Measurements from ENCODE around the gene TMEM131L.
"Not testable (repeated sequence)": the region's sequence is repeated elsewhere in the genome, so short reads cannot be mapped to it uniquely, and the experiment has no call there.

Gene TMEM131L

DNA sequence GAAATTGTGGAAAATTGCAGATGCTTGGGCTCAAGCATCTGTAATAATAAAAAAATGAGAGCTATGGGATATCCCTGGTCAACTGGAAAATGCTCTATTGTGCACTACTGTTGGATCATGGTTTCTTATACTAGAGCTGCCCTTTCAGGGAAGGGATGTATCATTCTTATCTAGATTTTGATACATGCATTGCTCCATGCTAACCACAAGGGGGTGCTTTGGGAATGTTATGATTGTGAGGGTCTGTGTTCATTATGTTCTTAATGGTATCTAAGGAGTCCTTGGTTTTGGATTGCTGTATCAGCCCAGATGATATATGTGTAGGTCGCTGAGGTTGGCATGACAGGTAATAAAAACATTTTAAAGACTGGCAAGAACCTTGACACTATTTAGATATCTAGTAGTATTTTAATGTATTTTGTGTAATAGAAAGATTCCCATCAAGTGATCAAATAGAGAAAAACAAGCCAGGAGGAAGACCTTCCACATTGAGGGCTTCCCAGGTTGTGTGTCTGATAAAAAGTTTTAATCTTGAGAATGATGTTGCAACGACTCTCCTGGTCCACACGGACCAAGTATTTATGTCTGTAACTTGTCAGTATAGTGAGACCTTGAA lies 168.7 kb downstream of the TMEM131L start:
- DNase-seq: no peak

DNA sequence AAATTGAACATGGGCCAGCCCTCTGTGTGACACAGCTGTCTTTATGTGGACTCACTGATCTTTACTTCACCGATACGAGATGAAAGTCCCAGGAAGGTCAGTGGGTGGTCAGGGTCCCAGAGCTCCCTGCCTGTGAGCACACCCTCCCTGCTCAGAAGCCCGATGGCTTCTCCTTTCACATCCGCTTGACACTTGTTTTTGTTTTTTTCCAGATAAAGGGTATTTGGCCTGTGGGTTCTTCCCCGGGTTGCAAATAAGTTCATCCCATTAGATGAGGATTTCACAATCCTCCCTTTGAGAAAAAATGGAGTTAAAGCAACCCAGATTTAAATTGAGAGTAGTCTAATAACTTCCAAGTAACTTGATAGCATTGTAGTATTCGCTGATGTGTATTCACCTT lies 169.7 kb downstream of the TMEM131L start:
- no peak for DNase-seq

DNA sequence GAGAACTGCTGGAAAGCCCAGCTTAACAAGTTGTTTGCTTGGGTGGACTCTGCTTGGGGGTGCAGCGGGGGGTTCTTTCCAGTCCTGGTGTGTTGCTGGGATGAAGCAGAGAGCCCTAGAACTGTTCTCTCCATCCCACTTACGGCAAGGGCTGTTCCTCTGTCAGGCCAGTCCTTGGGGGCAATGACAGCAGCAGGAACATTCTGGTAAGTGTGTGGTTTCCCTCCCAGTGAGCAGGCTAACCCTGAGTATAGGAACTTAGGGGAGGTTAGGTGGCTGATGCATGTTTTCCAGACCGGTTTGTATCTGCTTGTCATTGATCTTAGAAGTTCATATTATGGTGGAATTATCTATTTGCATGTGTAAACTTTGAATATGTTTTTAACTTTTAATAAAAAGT lies 171.0 kb downstream of the TMEM131L start:
- DNase-seq: no peak

DNA sequence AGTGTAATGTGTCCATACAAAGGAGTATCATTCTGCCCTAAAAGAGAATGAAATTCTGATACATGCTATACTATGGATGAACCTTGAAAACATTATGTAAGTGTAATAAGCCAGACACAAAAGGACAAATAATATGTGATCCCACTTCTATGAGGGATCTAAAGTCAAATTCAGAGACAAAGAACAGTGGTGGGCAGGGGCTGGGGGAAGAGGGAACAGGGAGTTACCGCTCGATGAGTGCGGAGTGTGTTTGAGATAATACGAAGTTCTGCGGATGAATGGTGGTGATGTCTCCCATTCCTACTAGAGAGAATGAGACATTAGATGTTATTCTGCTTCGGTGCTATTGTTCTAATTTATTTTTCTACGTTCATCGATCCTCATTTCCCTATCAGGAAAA lies 171.9 kb downstream of the TMEM131L start:
- DNase-seq: no peak

DNA sequence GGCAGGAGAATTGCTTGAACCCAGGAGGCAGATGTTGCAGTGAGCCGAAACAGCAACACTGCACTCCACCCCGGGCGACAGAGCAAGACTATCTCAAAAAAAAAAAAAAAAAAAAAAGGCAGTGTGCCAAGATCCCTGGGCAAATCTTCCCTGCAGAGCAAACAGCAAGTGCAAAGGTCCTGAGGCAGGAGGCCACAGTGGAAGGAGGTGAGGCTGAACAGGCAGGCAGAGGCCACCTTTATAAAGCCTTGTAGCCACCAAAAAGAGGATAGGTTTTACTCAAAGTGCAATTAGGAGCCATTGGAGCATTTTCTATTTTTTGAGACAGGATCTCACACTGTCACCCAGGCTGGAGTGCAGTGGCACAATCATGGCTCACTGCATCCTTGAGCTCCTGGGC lies 172.8 kb downstream of the TMEM131L start:
- no peak for DNase-seq

DNA sequence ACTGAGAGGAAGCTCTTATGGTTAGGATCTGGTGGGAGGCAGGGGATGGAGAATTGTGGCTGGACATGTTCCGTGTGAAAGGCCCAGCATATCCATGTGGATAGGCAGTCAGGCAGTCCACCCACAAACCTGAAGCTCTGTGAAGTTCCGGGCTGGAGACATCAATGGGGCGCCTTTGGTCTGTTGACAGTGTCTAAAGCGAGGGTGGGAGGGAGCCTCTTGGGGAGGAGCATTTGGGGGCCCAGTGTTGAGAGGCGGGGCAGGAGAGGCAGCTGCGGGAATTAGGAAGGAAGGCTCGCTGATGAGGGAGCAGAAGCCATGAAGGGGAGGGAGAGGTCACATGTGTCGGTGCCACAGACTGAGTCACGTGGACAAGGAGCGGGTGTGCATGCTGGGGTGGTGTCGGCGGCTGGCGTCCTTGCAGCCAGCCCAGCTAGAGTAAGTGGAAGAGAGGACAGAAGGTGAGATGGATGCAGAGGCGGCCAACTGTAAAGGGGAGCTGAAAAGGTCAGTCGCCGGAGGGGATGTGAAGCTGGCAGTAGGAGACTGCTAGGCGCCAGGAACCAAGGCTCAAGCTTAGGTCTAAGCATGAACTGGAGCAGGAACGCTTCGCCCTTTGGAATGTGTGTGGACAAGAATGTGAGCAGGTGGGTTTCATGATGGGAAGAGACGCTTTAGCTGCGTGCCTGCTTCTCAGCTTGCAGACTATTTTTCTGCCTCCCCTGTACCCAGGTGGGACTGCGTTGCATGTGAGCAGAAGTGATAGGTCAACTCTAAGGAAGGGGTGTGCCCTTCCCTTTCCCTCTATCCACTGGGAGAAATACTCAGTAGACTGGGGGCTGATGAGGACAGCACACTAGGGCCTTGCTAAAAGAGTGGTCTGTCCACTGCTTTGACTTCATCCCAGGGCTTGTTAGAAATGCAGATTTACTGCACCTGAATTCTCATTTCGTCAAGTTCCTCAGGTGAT lies 174.0 kb downstream of the TMEM131L start:
- no peak for DNase-seq

DNA sequence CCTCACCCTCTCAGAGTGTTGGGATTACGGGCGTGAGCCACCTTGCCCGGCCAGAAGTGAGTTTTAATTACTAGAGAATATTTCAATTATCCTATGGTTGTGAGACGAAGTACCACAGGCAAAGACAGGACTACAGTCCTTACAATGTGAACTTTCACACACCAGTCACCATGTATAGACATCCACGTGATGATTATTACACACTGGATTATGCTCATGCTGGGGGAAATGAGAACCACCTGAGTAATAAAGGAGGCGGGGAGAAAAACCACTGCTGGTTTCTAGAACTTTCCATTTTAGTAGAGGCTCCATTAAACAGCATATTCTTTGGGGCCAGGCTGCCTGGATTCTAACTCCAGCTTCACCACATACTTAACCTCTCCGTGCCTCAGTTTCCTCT lies 175.4 kb downstream of the TMEM131L start:
- no peak for DNase-seq

DNA sequence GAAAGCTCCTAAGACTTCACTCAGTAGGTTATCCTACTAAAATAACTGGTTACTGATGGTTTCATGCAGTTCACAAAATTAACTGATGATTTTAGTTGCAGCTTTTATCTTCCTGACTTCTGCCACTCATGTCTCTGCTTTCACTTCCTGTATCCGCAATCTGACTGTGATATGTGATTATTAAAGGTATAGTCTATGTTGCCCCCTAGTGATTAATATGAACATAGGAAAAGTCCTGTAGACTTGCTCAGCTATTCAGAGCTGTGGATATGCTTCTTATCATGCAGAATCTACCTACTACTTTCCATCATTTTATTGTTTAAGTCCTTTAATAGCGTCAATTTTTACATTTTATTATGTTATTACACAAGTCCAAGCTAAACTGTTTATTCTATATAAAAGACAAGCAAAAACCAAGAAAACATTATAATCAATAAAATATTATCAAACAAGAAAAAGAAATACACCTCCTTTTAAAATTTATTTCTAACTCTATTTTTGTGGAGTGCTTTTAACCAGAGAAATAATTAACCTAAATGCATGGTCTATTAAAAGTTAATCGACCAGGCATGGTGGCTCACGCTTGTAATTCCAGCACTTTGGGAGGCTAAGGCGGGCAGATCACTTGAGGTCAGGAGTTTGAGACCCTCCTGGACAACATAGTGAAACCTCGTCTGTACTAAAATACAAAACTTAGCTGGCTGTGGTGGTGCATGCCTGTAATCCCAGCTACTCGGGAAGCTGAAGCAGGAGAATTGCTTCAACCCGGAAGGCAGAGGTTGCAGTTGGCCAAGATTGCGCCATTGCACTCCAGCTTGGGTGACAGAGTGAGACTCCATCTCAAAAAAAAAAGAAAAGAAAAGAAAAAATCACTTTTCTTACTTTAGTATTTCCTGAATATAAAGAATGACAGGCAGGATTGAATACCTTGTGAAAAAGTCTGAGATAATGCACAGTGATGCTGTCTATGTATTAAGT lies 177.5 kb downstream of the TMEM131L start:
- no peak for DNase-seq

DNA sequence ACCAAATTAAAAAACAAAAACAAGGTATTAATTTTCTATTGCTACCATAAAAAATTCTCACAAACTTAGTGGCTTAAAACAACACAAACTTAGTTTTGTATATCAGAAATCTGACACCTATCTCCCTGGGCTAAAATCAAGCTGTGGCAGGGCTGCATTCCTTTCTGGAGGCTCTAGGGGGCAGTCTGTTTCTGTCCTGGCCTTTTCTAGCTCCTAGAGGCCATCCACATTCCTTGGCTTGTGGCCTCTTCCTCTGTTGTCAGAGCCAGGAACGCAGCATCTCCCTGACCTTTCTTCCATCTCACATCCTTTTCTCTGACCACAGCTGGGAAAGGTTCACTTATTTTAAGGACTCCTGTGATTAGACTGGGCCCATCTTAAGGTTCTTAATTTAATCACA lies 179.0 kb downstream of the TMEM131L start:
- no peak for DNase-seq

DNA sequence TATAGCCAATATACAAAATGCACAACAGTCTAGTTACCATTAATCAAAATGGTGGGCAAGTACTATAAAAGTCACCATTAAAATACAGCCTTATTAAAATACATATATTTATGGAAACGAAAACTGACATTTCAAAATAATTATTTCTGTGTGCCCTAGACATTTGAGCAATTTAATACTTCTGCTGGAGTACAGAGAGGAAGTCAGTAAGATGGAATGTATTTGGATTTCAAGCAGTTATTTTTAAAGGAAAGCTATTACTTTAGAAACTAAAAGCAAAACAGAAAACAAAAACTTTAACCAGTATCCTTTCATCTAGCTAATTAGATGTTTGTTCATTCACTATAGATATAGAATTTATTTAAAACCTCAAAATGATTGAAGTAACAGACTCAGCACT lies 180.1 kb downstream of the TMEM131L start:
- DNase-seq: no peak

DNA sequence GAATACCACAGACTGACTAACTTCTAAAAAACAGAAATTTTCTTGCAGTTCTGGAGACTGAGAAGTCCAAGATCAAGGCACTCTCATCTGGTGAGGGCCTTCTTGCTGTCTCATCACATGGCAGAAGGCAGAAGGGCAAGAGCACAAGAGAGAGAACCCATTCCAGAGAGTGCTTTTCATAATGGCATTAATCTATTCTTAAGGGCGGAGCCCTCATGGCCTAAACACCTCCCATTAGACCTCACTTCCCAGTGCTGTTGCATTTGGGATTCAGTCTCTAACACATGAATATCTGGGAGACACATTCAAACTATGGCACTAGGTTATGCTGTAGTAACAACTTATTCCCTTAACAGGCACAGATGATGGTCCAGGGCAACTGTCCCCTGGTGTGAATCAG lies 180.8 kb downstream of the TMEM131L start:
- DNase-seq: no peak

DNA sequence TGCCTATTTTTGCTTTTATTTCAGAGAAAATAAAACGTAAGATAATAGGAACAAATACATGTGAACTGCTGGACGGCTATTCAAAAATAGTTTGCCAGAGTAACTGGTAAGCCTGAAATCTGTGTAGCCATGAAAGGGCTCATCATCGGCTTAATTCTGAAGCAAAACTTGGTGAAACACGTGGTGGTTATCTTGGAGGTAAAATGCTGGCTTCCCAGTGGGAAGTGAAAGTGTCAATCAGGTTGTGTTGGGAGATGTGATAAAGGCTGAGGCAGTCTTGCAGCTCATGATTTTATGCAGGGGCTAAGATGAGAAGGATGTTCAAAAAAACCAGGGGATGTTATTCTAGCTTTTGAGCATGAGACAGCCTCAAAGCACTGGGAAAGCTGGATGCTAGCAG lies 181.8 kb downstream of the TMEM131L start:
- no peak for DNase-seq

DNA sequence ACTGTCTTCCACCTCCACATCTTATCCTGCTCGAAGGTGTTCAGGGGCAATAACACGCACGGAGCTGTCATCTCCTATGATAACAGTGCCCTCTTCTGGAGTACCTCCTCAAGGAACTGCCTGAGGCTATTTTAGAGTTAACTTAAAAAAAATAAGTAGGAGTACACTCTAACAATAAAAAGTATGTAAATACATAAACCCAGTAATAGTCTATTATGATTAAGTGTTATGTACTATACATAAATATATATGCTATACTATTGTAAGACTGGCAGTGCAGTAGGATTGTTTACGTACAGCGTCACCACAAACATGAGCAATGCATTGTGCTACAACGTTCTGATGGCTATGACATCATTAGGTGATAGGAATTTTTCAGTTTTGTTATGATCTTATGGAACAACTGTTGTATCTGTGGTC lies 183.4 kb downstream of the TMEM131L start:
- DNase-seq: no peak

DNA sequence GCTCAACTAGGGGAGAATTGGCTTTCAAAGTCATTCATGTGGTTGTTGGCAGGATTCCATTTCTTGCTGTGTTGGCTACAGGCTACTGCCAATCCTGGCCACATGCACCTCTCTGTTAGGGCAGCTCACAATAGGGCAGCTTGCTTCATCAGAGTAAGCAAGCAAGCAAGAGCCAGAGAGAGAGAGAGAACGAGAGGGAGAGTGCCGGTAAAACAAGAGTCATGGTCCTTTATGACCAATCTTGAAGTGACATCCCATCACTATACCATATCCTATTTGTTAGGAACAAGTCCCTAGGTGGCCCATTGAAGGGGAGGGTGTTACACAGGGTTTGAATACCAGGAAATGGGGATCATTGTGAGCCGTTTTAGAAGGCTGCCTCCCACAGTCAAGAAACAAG lies 185.0 kb downstream of the TMEM131L start:
- no peak for DNase-seq

DNA sequence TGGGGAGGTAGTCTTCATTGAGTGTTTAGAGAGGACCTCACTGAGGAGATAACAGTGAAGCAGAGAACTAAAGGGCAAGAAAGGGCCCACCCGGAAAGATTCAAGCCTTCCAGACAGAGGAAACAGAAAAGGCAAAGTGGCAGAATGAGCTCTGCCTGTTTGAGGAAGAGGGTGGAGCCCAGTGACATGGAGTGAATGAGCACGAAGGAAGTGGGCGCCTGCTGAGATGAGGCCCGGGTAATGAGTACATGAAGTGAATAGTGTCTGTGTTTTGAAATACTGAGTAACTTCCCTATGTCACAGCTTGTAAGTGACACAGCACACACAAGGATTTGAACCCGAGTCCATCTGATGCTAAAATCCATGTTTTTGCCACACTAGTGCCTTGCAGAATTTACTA lies 185.4 kb downstream of the TMEM131L start:
- no peak for DNase-seq

DNA sequence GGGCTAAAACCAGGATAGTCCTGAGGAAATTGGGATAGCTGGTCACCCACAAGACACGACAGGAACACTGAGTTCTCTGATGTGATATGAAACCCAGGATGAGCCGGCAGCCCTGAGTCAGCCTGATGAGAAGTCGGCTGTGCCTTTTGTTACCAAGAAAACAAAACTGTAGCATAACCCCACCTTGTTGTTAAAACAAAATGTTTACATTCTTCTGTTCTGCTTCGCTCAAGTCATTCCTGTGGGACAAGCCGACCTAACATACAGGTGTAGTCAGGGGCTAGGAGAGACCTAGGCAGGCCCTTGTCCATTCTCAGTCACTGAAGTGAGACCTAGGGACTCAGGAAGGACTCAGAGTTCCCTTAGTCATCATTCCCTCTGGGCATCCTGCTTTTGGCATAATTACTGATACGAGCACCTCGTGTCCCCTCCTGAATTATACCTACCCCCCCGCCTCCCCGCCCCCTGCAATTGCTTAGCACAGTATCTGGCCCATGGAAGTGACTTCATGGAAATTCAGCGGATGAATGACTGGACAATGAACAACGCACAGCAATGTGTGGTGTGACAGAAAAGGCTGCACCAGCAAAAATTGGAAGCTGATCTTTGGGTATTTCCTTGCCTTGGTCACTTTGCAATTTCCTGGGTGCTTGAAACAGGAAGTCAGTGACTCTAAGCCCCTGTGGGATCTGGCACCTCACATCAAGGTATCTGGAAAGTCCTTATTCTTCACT lies 186.1 kb downstream of the TMEM131L start:
- no peak for DNase-seq

DNA sequence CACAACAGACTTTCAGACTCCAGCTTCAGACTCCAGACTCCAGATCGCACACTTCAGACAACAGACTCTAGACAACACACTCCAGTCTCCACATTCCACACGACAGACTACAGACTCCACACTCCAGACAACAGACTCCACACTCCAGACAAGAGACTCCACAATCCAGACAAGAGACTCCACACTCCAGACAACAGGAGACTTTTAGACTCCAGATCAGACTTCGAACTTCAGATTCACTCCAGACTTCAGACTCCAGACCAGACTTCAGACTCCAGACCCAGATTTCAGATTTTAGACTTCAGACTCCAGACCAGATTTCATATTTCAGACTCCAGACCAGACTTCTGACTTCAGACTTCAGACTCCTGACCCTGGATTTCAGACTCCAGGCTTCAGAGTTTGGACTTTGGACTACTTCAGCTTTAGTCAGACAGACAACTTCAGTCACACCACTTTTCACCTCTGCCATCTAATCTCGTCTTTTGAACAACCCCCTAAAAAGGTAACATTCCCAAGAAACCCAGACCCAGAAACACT lies 188.9 kb downstream of the TMEM131L start:
- no peak for DNase-seq

DNA sequence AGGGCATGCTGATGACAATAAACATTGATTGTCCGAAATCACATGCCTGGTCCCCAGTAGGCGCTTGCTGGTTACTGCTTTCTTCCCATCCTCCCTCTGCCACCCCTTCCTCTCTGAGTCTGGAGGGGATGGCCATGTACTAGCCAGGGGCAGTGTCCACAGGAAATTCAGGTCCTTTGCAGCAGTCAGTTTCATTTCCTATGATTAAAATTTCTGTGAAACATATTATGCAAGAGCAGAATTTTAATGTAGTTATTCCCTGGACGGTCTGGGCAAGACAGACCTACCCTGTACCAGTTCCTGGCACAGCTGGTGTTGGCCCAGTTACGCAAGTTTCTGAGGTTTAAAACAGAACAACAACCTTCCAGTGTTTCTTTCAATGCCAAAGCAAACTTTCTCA lies 189.8 kb downstream of the TMEM131L start:
- DNase-seq: no peak

DNA sequence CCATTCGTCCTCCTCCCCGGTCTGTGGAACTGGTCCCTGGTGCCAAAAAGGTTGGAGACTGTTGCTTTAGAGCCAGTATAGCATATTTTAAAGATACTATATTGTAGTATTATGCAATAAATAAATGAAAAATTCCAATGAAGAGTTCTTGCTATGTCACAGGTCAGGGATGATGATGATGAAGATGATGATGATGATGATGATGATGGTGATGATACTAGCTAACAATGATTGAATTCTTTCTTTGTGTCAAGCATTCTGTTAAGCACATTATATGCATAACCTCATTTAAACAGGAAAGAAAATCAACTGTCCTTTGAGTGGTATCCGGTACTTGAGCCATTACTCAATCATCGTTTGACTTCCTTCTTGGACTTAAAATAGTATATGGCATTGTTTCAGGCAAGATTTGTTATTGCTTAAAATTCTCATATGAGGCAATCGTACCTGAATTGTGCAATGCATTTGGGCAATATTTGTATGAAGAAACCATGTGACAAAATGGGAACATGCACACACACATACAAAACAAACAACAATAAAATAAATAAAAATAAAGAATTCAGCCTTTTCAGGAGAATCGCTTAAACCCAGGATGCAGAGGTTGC lies 195.2 kb downstream of the TMEM131L start:
- DNase-seq: no peak

DNA sequence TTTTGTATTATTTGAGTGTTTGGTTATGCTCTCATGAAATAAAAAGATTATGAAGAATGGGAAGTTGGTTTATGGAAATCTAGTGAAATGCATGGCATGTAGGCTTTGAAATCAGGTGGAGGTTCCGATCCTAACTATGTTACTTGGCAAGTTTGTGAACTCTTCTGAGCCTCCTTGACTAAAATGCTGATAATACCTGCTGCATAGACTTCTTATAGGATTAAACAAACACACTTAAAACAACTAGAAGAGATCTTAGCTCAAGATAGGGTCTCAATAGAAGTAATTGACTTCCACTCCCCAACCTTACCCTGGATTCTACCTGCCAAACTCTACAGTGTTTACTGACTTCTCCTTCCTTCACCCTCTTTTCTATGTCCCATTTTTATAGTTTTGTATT lies 195.7 kb downstream of the TMEM131L start:
- DNase-seq: no peak

DNA sequence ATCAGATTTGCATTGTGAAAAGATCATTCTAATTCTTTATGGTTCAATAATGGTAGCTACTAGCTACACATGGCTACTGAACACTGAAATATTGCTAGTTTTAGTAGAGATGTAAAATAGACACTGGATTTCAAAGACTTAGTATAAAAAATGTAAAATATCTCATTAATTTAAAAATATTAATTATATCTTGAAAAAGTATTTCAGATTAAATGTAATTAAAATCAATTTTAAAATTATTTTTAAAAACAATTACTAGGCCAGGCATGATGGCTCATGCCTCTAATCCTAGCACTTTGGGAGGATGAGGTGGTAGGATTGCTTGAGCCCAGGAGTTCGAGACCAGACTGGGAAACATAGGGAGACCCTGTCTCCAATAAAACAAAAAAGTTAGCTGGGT lies 197.5 kb downstream of the TMEM131L start:
- no peak for DNase-seq

DNA sequence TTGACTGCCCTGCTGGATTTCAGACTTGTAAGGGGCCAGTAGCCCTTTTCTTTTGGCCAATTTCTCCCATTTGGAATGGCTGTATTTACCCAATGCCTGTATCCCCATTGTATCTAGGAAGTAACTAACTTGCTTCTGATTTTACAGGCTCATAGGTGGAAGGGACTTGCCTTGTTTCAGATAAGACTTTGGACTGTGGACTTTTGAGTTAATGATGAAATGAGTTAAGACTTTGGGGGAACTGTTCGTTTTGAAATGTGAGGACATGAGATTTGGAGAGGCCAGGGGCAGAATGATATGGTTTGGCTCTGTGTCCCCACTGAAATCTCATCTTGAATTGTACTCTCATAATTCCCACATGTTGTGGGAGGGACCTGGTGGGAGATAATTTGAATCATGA lies 200.3 kb downstream of the TMEM131L start:
- not testable (repeated sequence) for DNase-seq

Data from islet precursor cell (in vitro differentiated cells).